ENCODE data around the gene SLC19A1. TPM values are rescaled to one million over a fixed set of nuclear protein-coding genes. Genes with fewer than 3 reads are reported as not detected.

The SLC19A1 gene
- total RNA-seq, 4 donors from 2014 or later: 3.6 to 7.3 (median 5.0) TPM

DNA sequence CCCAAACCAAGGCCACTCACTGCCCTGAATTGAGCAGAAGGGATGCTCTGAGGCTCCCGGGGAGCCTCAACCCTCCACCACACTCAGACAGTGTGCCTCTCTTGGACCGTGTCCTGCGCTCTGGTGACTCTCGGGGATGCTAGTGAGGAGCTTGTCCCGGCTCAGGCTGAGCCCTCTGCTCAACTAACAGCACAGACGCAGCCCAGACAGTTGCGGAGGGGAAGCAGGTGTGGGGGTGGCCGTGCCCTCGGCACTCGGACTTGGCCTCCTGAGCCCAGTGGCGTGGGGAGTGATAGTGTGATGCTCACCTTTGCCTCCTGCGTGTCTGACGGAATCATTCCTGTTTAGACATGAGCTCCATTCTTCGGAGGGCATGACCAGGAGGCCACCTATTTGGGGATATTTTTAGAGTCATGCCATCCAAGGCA lies 15.4 kb upstream of the SLC19A1 start:
- H3K4me3 ChIP-seq (ENCODE audit: low read depth, poor library complexity, severe bottlenecking): no peak overlapping the region
- intact Hi-C loops (cut with DNase I; ENCODE audit: low total_unique reads): no loop called here
- TF ChIP-seq, protein P1, sequence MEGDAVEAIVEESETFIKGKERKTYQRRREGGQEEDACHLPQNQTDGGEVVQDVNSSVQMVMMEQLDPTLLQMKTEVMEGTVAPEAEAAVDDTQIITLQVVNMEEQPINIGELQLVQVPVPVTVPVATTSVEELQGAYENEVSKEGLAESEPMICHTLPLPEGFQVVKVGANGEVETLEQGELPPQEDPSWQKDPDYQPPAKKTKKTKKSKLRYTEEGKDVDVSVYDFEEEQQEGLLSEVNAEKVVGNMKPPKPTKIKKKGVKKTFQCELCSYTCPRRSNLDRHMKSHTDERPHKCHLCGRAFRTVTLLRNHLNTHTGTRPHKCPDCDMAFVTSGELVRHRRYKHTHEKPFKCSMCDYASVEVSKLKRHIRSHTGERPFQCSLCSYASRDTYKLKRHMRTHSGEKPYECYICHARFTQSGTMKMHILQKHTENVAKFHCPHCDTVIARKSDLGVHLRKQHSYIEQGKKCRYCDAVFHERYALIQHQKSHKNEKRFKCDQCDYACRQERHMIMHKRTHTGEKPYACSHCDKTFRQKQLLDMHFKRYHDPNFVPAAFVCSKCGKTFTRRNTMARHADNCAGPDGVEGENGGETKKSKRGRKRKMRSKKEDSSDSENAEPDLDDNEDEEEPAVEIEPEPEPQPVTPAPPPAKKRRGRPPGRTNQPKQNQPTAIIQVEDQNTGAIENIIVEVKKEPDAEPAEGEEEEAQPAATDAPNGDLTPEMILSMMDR (IDR thresholded peaks at IDR 0.05): no peak
- TF ChIP-seq POLR2A (IDR thresholded peaks at IDR 0.05): no peak
- peak in 1 of 2 donors; percentile 81 for DNase-seq (ENCODE audit: low spot score in 2 of 2)
- 79 to 83% methylated on average over 9 to 14 of the region's 14 CpGs for WGBS, 2 donors

GRCh38 chr21:45556645-45557615 lies 14.7 kb upstream of the SLC19A1 start:
- 76 to 87% methylated on average over 17 to 29 of the region's 33 CpGs for WGBS, 2 donors
- intact Hi-C loops (cut with DNase I; ENCODE audit: low total_unique reads): no loop called here
- H3K4me3 ChIP-seq (ENCODE audit: low read depth, poor library complexity, severe bottlenecking): no peak overlapping the region
- no peak for TF ChIP-seq POLR2A (IDR thresholded peaks at IDR 0.05)
- TF ChIP-seq, protein P1 (IDR thresholded peaks at IDR 0.05): no peak
- peak in 1 of 2 donors; percentile 85 for DNase-seq (ENCODE audit: low spot score in 2 of 2)

DNA sequence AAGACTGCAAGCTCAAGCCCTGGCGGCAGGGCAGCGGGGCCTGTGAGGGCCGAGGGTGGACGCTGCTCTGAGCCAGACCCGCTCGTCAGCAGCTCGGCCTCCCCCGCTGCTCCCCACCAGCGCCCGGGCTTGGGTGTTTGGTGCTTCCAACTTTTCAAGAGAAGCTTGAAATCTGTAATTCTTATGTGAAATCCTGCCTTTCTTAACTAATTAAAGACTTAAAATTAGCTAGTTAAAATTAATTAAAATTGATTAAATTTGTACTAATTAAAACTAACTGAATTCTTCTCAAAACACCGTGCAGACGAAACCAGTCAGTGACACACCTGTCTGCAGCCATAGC lies 14.0 kb upstream of the SLC19A1 start:
- intact Hi-C loops (cut with DNase I; ENCODE audit: low total_unique reads): no loop called here
- WGBS, 2 donors: 60 to 63% methylated on average over 10 to 12 of the region's 12 CpGs
- H3K4me3 ChIP-seq (ENCODE audit: low read depth, poor library complexity, severe bottlenecking): no peak overlapping the region
- DNase-seq (ENCODE audit: low spot score in 2 of 2): no peak
- TF ChIP-seq POLR2A (IDR thresholded peaks at IDR 0.05): no peak
- TF ChIP-seq, protein P1 (IDR thresholded peaks at IDR 0.05): no peak

- TF ChIP-seq, protein P1 (IDR thresholded peaks at IDR 0.05): peak in 1 of 3 donors; percentile 91
- TF ChIP-seq POLR2A (IDR thresholded peaks at IDR 0.05): no peak
- peak in 1 of 2 donors; percentile 94 for DNase-seq (ENCODE audit: low spot score in 2 of 2)
- H3K4me3 ChIP-seq (ENCODE audit: low read depth, poor library complexity, severe bottlenecking): peak overlapping the region; percentile 11
- intact Hi-C loops (cut with DNase I; ENCODE audit: low total_unique reads): loop anchor here (2.0 kb wide), 1 partner anchor 265 kb away; no protein-coding TSS in a partner anchor
- 14 to 15% methylated on average over 27 to 58 of the region's 62 CpGs for WGBS, 2 donors
These were observed 13.5 kb upstream of the SLC19A1 start for GRCh38 chr21:45555557-45556301.

GRCh38 chr21:45555251-45555556 lies 13.0 kb upstream of the SLC19A1 start:
- 0% methylated on average over 4 to 5 of the region's 34 CpGs for WGBS, 2 donors
- DNase-seq (ENCODE audit: low spot score in 2 of 2): no peak
- intact Hi-C loops (cut with DNase I; ENCODE audit: low total_unique reads): loop anchor here (2.0 kb wide), 1 partner anchor 266 kb away; no protein-coding TSS in a partner anchor
- no peak overlapping the region for H3K4me3 ChIP-seq (ENCODE audit: low read depth, poor library complexity, severe bottlenecking)
- TF ChIP-seq, protein P1 (IDR thresholded peaks at IDR 0.05): no peak
- TF ChIP-seq POLR2A (IDR thresholded peaks at IDR 0.05): no peak
